HEK293 (cell line): Measurements from ENCODE around the gene DHX57.

Experiments
- MEIS1 ChIP-seq: sonication (generic); formaldehyde crosslinking; IDR thresholded peaks from 2 replicates; pipeline ENCODE4 v1.8.1; 2022; ENCODE audit warnings: missing genetic modification reagents, mild to moderate bottlenecking, borderline replicate concordance
- PRDM10 ChIP-seq: fragments of 450-650 bp; formaldehyde crosslinking; IDR thresholded peaks from 2 replicates; pipeline ENCODE4 v1.5.1; 2016; ENCODE audit warnings: missing biosample characterization, missing genetic modification characterization
- SCRT1 ChIP-seq: fragments of 450-650 bp; formaldehyde crosslinking; IDR thresholded peaks from 2 replicates; pipeline ENCODE4 v1.5.1; 2016; ENCODE audit warnings: missing biosample characterization, missing genetic modification characterization, borderline replicate concordance
- SP2 ChIP-seq: fragments of 450-650 bp; formaldehyde crosslinking; IDR thresholded peaks from 2 replicates; pipeline ENCODE4 v1.5.1; 2016; ENCODE audit warnings: missing biosample characterization, missing genetic modification characterization
- ZNF510 ChIP-seq: fragments of 450-650 bp; formaldehyde crosslinking; IDR thresholded peaks from 2 replicates; pipeline ENCODE4 v1.5.1; 2018; ENCODE audit warnings: mild to moderate bottlenecking, missing genetic modification characterization, missing biosample characterization; ENCODE audit not compliant: insufficient replicate concordance
- ZNF768 ChIP-seq: fragments of 450-650 bp; formaldehyde crosslinking; IDR thresholded peaks from 2 replicates; pipeline ENCODE4 v1.5.1; 2018; ENCODE audit warnings: missing biosample characterization, mild to moderate bottlenecking, missing genetic modification characterization
- TF ChIP-seq, protein P1 (sequence below): fragments of 450-650 bp; formaldehyde crosslinking; IDR thresholded peaks from 2 replicates; pipeline ENCODE4 v1.5.1; 2016; ENCODE audit warnings: missing biosample characterization, missing genetic modification characterization

- no peak for TF ChIP-seq ZNF510 (tag by site-specific recombination)
- TF ChIP-seq SCRT1 = no peak
- TF ChIP-seq, protein P1, sequence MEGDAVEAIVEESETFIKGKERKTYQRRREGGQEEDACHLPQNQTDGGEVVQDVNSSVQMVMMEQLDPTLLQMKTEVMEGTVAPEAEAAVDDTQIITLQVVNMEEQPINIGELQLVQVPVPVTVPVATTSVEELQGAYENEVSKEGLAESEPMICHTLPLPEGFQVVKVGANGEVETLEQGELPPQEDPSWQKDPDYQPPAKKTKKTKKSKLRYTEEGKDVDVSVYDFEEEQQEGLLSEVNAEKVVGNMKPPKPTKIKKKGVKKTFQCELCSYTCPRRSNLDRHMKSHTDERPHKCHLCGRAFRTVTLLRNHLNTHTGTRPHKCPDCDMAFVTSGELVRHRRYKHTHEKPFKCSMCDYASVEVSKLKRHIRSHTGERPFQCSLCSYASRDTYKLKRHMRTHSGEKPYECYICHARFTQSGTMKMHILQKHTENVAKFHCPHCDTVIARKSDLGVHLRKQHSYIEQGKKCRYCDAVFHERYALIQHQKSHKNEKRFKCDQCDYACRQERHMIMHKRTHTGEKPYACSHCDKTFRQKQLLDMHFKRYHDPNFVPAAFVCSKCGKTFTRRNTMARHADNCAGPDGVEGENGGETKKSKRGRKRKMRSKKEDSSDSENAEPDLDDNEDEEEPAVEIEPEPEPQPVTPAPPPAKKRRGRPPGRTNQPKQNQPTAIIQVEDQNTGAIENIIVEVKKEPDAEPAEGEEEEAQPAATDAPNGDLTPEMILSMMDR (tag by site-specific recombination) = no peak
- TF ChIP-seq ZNF768 = no peak
- TF ChIP-seq SP2 (tag by site-specific recombination) = no peak
- TF ChIP-seq MEIS1 (CRISPR knock-in tag) = no peak
- TF ChIP-seq PRDM10 = no peak
Observed at GRCh38 chr2:38748391-38748790, 127.3 kb downstream of the DHX57 start.
